ENCODE data around the gene TNK2. TPM values are rescaled to one million over a fixed set of nuclear protein-coding genes. Genes with fewer than 3 reads are reported as not detected.

The TNK2 gene
- total and polyA plus RNA-seq, 2 donors (not counting 1 experiment from before 2014, with no cell fraction given), result 131 to 198 TPM

DNA sequence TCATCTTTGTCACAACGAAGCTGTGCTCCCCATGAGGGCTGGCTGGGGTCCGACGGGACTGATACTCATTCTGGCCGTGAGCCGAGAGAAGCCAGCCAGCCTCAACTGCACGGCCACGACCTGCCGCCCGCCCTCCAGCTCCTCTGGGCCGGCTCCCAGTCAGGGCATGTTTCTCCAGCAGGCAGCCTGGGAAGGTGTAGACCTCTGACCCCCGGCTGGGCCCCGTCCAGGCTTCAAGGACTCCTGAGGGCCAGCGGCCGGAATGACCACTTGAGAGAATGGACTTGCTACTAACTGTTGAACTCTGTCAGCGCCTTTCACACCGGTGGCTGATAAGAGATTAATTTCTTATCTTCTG, 78.5 kb downstream of the TNK2 start:
- TF ChIP-seq EZH2 (IDR thresholded peaks at IDR 0.05; ENCODE audit: borderline replicate concordance, insufficient read depth, low read depth, low read length, poor library complexity, severe bottlenecking), result no peak
- no peak for TF ChIP-seq CTCF (IDR thresholded peaks at IDR 0.05)
- Histone ChIP-seq H3K4me1 (ENCODE audit: control insufficient read depth in 2 of 2, insufficient read depth in 2 of 2, low read length in 2 of 2) (no peaks in the 10 kb centered on the region), H3K9me3 (ENCODE audit: control extremely low read depth in 1 of 3, control insufficient read depth in 2 of 3, insufficient read depth in 1 of 3, low read length in 2 of 3) (peaks cover 0 to 3% (median 0%) of the 10 kb centered on the region in 3 donors), H3K27me3 (replicated peaks in 1 of 4; ENCODE audit: control extremely low read depth in 1 of 4, control insufficient read depth in 3 of 4, insufficient read depth in 4 of 4, low read length in 3 of 4) (no peaks in the 10 kb centered on the region), H3K4me3 (ENCODE audit: control extremely low read depth in 1 of 5, extremely low read depth in 1 of 5, insufficient read depth in 1 of 5, low read depth in 2 of 5, low read length in 4 of 5) (no peak overlapping the region), H3K27ac (ENCODE audit: low read length in 2 of 2) (no peak overlapping the region), H4K20me1 (ENCODE audit: control insufficient read depth, insufficient read depth, low read length, poor library complexity, severe bottlenecking) (no peaks in the 10 kb centered on the region), H2AFZ (ENCODE audit: insufficient read depth, low read depth, low read length, poor library complexity, severe bottlenecking) (no peak overlapping the region), H3K79me2 (ENCODE audit: control insufficient read depth, insufficient read depth, low read length) (no peaks in the 10 kb centered on the region), H3K9ac (ENCODE audit: low read length) (no peak overlapping the region), H3K36me3 (replicated peaks in 1 of 2; ENCODE audit: control extremely low read depth in 1 of 2, control insufficient read depth in 1 of 2, extremely low read depth in 1 of 2, insufficient read depth in 2 of 2, low read length in 1 of 2) (no peaks in the 10 kb centered on the region), H3K4me2 (replicated peaks; ENCODE audit: low read depth, low read length, poor library complexity, severe bottlenecking) (no peak overlapping the region)
- WGBS (ENCODE audit: insufficient coverage), result 95% methylated on average over 14 of the region's 16 CpGs
- DNase-seq (no peak), ATAC-seq (ENCODE audit: low read depth) (no peak)
- H3K27ac Mint-ChIP-seq, result no peak overlapping the region
- H3K9me3 Mint-ChIP-seq (ENCODE audit: insufficient read depth), result no peaks in the 10 kb centered on the region
- H3K4me1 Mint-ChIP-seq, result no peaks in the 10 kb centered on the region
- H3K4me3 Mint-ChIP-seq, result no peak overlapping the region
- POLR2A ChIA-PET, result no interaction called here
- CTCF ChIA-PET, result no interaction called here
- H3K27me3 Mint-ChIP-seq, result peaks cover 5% of the 10 kb centered on the region
- intact Hi-C loops (cut with micrococcal nuclease), result no loop called here

- H3K9ac ChIP-seq (ENCODE audit: low read length), result no peak overlapping the region
- H3K27ac ChIP-seq (ENCODE audit: low read length in 2 of 2), result no peak overlapping the region
- DNase-seq (no peak), ATAC-seq (ENCODE audit: low read depth) (no peak)
- H3K4me1 ChIP-seq (ENCODE audit: control insufficient read depth in 2 of 2, insufficient read depth in 2 of 2, low read length in 2 of 2), result no peaks in the 10 kb centered on the region
- Mint-ChIP-seq H3K27me3 (peaks cover 5% of the 10 kb centered on the region), H3K9me3 (ENCODE audit: insufficient read depth) (no peaks in the 10 kb centered on the region), H3K4me3 (no peak overlapping the region), H3K4me1 (no peaks in the 10 kb centered on the region), H3K27ac (no peak overlapping the region)
- CTCF ChIA-PET, result no interaction called here
- no peak overlapping the region for H3K4me2 ChIP-seq (replicated peaks; ENCODE audit: low read depth, low read length, poor library complexity, severe bottlenecking)
- no peaks in the 10 kb centered on the region for H4K20me1 ChIP-seq (ENCODE audit: control insufficient read depth, insufficient read depth, low read length, poor library complexity, severe bottlenecking)
- peaks cover 0 to 3% (median 0%) of the 10 kb centered on the region in 3 donors for H3K9me3 ChIP-seq (ENCODE audit: control extremely low read depth in 1 of 3, control insufficient read depth in 2 of 3, insufficient read depth in 1 of 3, low read length in 2 of 3)
- H3K27me3 ChIP-seq (replicated peaks in 1 of 4; ENCODE audit: control extremely low read depth in 1 of 4, control insufficient read depth in 3 of 4, insufficient read depth in 4 of 4, low read length in 3 of 4), result no peaks in the 10 kb centered on the region
- no peak overlapping the region for H3K4me3 ChIP-seq (ENCODE audit: control extremely low read depth in 1 of 5, extremely low read depth in 1 of 5, insufficient read depth in 1 of 5, low read depth in 2 of 5, low read length in 4 of 5)
- no peak for TF ChIP-seq EZH2 (IDR thresholded peaks at IDR 0.05; ENCODE audit: borderline replicate concordance, insufficient read depth, low read depth, low read length, poor library complexity, severe bottlenecking)
- TF ChIP-seq CTCF (IDR thresholded peaks at IDR 0.05), result no peak
- intact Hi-C loops (cut with micrococcal nuclease), result no loop called here
- WGBS (ENCODE audit: insufficient coverage), result 91% methylated on average over 7 of the region's 9 CpGs
- H2AFZ ChIP-seq (ENCODE audit: insufficient read depth, low read depth, low read length, poor library complexity, severe bottlenecking), result no peak overlapping the region
- no peaks in the 10 kb centered on the region for H3K79me2 ChIP-seq (ENCODE audit: control insufficient read depth, insufficient read depth, low read length)
- POLR2A ChIA-PET, result no interaction called here
- H3K36me3 ChIP-seq (replicated peaks in 1 of 2; ENCODE audit: control extremely low read depth in 1 of 2, control insufficient read depth in 1 of 2, extremely low read depth in 1 of 2, insufficient read depth in 2 of 2, low read length in 1 of 2), result no peaks in the 10 kb centered on the region
Observed at GRCh38 chr3:195828762-195829161, 79.6 kb downstream of the TNK2 start.
